HG03565 (cell line): Measurements from ENCODE around the gene IL12RB2.
A peak's percentile ranks its signal among the peaks of the same experiment; 100 is the strongest.

Experiments
- ATAC-seq: cut with Tn5 transposase; IDR thresholded peaks from one replicate; pipeline ENCODE4 v1.9.1; 2021; ENCODE audit warnings: mild to moderate bottlenecking, moderate library complexity; ENCODE audit not compliant: unreplicated experiment

IL12RB2 gene

DNA sequence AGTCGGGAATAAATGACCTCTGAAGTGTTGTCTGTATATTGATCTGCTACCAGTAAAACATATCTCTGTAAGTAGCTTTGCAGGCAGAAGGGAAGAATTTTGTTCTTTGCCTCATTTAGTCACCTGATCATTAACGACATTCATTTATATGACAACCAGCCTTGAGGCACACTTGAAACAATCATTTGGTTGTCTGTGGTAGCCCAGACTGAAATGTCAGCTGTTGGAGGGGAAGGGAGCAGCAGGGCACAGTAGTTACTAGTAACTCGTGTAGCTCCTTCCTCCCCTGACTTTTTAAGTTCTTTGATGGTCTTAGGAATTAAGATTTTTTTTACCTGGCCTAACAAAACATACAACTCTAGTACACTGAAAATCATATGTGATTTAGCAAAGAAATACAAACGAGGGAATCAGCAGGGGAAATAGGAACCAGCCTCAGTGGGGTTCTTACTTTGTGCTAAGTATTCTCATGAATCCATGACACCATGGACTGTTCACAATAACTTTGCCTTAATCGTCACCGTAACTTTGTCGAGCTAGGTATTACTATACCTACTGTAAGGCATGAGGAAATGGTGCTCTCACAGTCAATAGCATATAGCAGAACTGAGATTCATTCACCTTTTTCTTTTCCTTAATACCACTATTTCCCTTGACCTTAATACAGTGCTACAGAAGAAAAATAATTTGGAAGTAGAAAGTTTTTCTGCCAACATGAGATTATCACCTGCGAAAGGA, 6.4 kb downstream of the IL12RB2 start:
- no peak for ATAC-seq

- no peak for ATAC-seq
These were observed 7.0 kb downstream of the IL12RB2 start for GRCh38 chr1:67314696-67315095.

DNA sequence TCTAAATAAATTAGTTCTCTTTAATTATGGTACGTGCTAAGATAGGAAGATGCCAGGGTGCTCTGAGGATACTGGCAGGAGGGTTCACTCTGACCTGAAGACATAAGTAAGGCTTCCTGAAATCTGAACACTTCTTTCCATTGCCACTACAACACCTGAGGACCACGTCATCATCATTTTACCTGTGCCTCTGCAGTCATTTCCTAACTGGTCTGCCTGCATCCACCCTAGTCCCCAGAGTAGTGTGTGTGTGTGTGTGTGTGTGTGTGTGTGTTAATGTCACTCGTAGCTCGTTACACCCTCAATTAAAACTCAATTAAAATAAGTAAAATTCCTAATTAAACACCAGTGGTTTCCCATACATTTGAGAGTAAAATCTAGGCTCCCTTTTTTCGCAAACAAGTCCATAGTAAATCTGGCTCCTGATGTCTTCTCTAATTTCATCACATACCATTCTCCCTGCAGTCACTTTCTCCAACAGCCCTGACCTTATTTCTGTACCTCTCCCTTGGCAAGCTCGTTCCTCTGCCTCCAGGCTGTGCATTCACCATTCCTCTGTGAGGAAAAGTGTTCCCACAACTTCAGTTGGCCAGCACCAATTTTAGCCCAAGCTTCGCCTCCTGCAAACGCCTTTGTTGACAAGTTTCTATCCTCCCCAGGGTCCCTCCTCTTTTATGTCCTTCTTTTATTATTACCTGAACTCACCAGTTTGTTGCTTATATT, 8.7 kb downstream of the IL12RB2 start:
- no peak for ATAC-seq

DNA sequence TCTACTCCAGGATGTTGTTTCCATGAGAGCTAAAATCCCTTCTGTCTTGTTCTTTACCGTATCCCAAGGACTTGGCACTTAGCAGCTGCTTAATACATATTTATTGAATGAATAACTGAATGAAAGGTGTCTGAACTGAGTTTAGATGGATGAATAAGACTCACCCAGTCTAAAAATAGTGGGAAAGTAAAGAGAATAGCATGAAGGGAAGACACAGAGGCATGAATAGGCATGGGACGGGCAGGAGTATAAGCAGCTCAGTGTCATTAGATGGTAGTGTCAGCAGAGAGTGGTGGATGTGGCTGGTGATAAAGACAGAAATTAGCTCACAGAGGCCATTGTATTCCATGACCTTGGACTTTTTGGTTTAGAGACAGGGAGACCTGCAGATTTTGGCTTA, 9.2 kb downstream of the IL12RB2 start:
- ATAC-seq: no peak

GRCh38 chr1:67317803-67318202, 10.1 kb downstream of the IL12RB2 start:
- no peak for ATAC-seq

- ATAC-seq: no peak
These were observed 14.8 kb downstream of the IL12RB2 start for GRCh38 chr1:67322442-67322841.

DNA sequence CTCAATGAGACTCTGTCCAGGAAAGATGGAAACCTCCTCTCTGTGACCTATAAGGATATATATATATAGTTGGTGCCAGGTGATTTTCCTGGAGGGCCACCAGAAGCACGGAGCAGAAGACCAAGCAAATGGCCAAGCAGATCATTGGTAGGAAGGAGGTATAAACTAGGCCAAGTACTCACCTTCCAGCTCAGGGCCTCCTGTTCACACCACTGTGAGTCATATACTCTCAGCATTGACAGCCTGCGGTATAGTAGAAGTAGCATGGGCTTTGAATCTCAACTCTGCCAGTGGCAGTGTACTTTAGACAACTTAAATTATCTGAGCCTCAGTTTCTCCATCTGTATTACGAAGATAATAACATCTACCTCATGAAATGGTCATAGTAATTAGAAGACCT, 15.4 kb downstream of the IL12RB2 start:
- ATAC-seq: no peak

DNA sequence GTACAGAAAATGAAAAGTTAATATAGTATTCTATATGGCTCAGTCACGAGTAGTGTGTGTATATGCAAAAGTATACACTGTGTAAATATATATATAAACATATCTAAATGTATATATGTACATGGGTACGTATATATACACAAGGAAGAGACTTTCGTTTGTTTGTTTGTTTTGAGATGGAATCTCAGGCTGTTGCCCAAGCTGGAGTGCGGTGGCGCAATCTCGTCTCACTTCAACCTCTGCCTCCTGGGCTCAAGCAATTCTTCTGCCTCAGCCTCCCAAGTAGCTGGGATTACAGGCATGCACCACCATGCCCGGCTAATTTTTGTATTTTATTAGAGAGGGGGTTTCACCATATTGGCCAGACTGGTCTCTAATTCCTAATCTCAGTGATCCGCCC, 16.4 kb downstream of the IL12RB2 start:
- ATAC-seq: no peak

DNA sequence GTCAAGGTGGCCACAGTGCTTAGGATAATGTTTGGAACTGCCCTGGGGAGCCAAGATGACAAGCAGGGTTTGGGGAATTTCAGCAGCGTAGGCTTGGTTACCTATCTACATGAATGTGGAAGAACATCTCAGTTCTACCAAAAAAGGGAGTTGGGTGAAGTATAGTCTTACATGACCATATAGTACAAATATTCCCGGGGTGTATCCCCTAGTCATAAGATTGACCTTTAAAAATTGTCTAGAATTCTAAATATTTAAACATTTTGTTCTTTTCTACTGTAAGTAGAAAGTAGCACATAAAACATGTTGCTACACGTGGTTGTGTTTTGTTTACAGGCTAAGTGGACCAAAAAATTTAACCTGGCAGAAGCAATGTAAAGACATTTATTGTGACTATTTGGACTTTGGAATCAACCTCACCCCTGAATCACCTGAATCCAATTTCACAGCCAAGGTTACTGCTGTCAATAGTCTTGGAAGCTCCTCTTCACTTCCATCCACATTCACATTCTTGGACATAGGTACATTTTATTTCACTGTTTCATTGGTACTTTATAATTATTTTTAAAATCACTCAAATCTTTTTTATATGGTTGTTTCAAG, 20.3 kb downstream of the IL12RB2 start:
- no peak for ATAC-seq

- ATAC-seq: peak; percentile 85
These were observed 25.2 kb downstream of the IL12RB2 start for GRCh38 chr1:67332653-67333529.

DNA sequence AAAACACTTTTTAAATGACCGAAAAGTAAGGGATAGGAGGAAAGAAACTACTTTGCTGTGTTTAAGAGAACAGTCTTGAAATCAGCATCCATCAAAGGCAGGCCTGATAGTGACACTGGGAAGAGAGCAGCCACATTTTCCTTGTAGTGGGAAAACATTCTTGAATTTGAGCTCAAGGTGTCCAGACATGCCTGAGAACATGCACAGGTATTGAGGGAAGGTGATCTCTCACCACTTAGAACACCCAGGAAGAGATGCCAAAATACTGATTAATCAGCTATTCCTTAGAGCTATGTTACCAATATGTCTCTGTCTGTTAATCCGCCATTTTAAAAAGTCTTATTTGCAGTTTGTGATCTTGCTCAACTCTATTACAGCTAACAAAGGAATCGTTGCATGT, 25.9 kb downstream of the IL12RB2 start:
- no peak for ATAC-seq

DNA sequence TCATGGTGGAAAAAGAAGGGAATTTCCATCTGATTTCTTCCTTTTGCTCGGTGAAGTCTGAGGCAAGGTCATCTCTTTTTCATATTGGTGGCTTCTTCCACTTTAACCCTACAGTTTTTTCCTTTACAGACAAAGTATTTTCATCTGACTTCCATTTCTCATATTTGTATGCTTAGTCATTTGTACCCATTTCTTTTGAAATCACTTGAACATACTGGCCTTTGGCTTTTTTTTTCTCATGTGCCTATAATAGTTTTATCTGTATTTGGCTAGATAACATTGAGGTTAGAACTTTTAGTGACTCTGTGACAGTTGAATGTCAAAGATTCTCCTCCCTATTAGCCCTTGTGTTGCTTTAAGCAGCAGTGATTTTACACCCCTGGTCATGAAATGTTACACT, 27.7 kb downstream of the IL12RB2 start:
- no peak for ATAC-seq

DNA sequence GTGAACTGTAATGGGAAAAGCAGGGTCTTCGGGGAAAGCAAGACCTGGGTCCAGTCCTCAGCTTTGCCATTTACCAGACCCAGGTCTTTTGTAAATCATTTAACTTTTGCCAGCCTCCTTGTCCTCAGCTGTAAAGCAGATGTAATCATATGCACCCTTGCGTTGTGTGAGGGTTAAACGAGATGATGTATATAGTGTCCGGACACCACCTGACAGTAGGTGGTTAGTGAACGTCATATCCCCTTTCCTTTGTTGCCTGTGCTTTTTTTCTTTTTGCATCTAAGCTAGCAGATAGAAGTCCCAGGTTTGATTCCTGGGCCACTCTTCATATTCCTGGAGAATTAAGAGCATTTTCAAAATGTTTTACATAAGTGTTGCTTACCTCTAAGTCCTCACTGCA, 28.5 kb downstream of the IL12RB2 start:
- no peak for ATAC-seq

GRCh38 chr1:67336783-67337182, 29.1 kb downstream of the IL12RB2 start:
- no peak for ATAC-seq

DNA sequence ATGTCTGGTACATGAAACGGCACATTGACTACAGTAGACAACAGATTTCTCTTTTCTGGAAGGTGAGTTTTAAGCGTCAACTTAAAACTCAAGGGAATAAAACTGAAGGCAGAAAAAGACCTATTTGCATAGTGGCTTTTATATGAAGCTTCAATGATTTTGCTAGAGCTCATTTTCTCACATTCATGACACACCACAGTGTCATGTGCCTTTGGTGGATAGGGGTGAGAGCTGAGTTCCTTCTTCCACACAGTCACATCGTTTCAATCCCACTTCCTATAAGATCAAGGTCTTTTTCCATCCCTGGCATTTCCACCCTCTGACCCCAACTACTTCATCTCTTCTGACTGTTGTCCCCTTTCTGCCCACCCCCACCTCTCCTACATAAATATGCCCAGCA, 31.0 kb downstream of the IL12RB2 start:
- peak; percentile 34 for ATAC-seq

DNA sequence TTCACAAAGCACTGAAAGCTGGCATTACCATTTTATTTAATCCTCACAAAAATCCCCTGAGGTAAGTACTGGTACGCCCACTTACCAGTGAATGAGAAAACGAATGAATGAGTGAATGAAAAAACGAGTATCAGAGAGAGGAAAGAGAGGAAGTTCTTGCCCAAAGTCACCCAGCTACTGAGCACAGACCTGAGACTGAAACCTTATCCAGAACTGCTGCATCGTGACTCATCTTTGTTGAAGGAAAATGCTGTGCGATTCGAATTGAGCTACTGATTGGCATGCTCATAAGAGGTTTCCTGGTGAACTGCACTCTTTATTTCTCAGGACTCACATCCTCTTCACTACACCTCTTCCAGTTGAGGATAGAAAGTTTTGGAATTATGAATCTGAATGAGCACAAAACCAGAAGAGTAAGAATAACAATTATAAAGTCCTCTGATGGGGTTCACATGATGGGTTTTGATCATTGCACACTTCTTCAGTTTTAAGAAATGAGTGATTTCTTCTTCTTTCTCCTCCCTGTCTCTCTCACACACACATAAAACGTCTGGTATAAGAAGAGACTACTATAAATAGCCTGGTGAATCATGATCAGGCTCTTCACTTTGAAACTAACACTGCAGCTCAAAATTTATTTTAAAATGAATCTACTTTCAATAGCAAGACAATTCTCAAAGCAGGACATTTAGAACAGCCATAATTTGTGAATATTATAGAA, 32.1 kb downstream of the IL12RB2 start:
- peak; percentile 27 for ATAC-seq

DNA sequence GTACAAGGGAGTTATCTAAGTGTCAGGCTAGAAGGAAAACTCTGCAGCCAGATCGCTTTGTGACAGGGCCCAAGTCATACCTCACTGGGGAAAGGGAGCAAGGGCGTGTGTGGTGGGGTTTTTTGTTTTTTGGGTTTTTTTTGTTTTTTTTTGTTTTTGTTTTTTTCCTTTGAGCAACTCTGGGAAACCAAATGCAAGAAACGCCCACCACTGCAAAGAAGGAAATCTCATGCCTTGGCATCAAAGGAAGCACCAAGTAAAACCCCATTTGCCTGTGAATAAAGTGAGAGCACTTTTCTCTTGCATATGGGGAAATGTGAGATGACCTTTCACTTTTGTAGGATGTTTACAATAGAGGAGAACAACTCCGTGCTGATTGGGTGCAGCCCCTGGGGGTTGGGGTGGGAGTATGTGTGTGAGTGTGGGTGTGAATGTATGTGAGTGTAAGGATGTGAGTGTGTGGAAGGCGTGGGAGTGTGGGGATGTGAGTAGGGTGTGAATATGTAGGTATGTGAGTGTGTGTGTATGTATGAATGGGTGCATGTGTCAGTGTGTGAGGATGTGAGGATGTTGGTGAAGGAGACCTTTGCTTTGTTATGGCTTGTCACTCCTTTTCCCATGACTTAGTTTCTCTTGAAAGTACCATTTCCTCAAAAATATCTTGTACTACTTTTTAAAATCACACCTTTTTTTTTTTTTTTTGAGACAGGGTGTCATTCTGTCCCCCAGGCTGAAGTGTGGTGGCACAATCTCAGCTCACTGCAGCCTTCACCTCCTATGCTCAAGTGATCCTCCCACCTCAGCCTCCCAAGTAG, 34.6 kb downstream of the IL12RB2 start:
- no peak for ATAC-seq

GRCh38 chr1:67345556-67345955, 37.9 kb downstream of the IL12RB2 start:
- no peak for ATAC-seq

- ATAC-seq: no peak
These were observed 39.3 kb downstream of the IL12RB2 start for GRCh38 chr1:67346982-67347381.
